Ovary (tissue), 3 donors: Measurements from ENCODE around the gene HEPACAM2.

Experiments used
- EP300 ChIP-seq: sonication (generic); formaldehyde crosslinking; IDR thresholded peaks from one replicate; pipeline ENCODE4 v1.6.1; 2017; ENCODE audit warnings: antibody characterized with exemption
- POLR2A ChIP-seq: fragments of 450-650 bp; IDR thresholded peaks from one replicate; pipeline ENCODE4 v1.6.1; 2017; ENCODE audit warnings: antibody characterized with exemption, mild to moderate bottlenecking, moderate library complexity
- TF ChIP-seq, protein P1 (sequence below), 3 donors: fragments of 450-650 bp in 2 of 3; fragments of 200-600 bp in 1 of 3; IDR thresholded peaks; one replicate each; pipeline versions ENCODE4 v1.5.1 to v1.8.0; 2016 to 2022; ENCODE audit warnings: antibody characterized with exemption in 3 of 3, mild to moderate bottlenecking in 1 of 3
- donor health status: DM: no; HTN: no; CAD: no.

DNA sequence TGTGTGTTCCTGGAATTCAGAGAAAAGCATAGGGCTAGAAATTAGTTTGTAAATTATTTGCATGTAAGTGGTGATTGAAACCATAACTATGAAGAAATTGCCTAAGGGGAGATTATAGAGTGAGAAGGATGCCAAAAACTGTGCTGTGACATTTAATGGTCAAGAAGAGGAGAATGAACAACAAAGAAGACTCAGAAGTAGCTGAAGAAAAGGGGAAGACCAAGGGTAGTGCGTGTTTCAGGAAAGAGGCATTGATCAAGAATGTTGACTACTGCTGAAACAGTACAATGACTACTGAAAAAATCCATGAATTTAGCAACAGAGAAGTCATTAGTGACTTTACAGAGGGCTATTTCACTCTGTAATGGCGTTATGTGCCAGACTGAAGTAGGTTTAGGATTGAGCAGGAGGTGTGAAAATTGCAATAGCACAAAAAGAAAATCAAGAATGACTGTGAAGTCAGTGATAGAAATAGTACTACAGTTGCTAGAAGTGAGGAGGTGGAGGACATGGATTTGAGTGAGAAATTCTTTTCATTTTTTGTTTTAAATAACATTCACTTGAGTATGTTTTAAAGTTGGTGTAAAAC is 49.2 kb downstream of the HEPACAM2 start:
- TF ChIP-seq, protein P1, sequence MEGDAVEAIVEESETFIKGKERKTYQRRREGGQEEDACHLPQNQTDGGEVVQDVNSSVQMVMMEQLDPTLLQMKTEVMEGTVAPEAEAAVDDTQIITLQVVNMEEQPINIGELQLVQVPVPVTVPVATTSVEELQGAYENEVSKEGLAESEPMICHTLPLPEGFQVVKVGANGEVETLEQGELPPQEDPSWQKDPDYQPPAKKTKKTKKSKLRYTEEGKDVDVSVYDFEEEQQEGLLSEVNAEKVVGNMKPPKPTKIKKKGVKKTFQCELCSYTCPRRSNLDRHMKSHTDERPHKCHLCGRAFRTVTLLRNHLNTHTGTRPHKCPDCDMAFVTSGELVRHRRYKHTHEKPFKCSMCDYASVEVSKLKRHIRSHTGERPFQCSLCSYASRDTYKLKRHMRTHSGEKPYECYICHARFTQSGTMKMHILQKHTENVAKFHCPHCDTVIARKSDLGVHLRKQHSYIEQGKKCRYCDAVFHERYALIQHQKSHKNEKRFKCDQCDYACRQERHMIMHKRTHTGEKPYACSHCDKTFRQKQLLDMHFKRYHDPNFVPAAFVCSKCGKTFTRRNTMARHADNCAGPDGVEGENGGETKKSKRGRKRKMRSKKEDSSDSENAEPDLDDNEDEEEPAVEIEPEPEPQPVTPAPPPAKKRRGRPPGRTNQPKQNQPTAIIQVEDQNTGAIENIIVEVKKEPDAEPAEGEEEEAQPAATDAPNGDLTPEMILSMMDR (IDR thresholded peaks at IDR 0.05): no peak
- TF ChIP-seq EP300 (no peak), POLR2A (no peak)
